Measurements from ENCODE around the gene GBF1.
A peak's percentile ranks its signal among the peaks of the same experiment; 100 is the strongest.

The GBF1 gene

GRCh38 chr10:102245082-102245931, at the start of gene GBF1:
Gene GBF1 (plus strand): TSS chr10:102245532. CDS start chr10:102258939, 13,407 bp downstream.
- DNase-seq, result peak; percentile 100

GRCh38 chr10:102196893-102197292, 48.4 kb upstream of the GBF1 start:
- no peak for DNase-seq

- DNase-seq, result no peak
Observed at GRCh38 chr10:102198027-102198426, 47.3 kb upstream of the GBF1 start.

- DNase-seq, result no peak
Observed at GRCh38 chr10:102200751-102201640, 44.3 kb upstream of the GBF1 start.

- DNase-seq, result no peak
Observed at GRCh38 chr10:102202386-102202785, 42.9 kb upstream of the GBF1 start.

GRCh38 chr10:102208311-102209035, 36.9 kb upstream of the GBF1 start:
- DNase-seq, result no peak

GRCh38 chr10:102211615-102212299, 33.6 kb upstream of the GBF1 start:
- no peak for DNase-seq

GRCh38 chr10:102213599-102213998, 31.7 kb upstream of the GBF1 start:
- peak; percentile 23 to 30 for DNase-seq

- no peak for DNase-seq
Observed at GRCh38 chr10:102219370-102219769, 26.0 kb upstream of the GBF1 start.

GRCh38 chr10:102220612-102221011, 24.7 kb upstream of the GBF1 start:
- DNase-seq, result no peak

- DNase-seq, result no peak
Observed at GRCh38 chr10:102222797-102223196, 22.5 kb upstream of the GBF1 start.

GRCh38 chr10:102225646-102226541, 19.4 kb upstream of the GBF1 start, which contains the start of gene ELOVL3:
Gene ELOVL3 (plus strand): TSS chr10:102226299. CDS start chr10:102226549, 250 bp downstream.
- DNase-seq, result peak; percentile 95 to 96

GRCh38 chr10:102226542-102226870, 18.8 kb upstream of the GBF1 start:
- DNase-seq, result no peak

GRCh38 chr10:102227050-102227449, 18.3 kb upstream of the GBF1 start:
- peak; percentile 55 to 68 for DNase-seq

GRCh38 chr10:102229810-102230263, 15.5 kb upstream of the GBF1 start:
- peak; percentile 83 to 90 for DNase-seq

GRCh38 chr10:102230264-102230860, 15.0 kb upstream of the GBF1 start:
- peak; percentile 34 to 42 for DNase-seq

- peak in 1 of 2 experiments; percentile 42 for DNase-seq
Observed at GRCh38 chr10:102230861-102231356, 14.4 kb upstream of the GBF1 start.

- peak; percentile 84 for DNase-seq
Observed at GRCh38 chr10:102231357-102232318, 13.7 kb upstream of the GBF1 start.

GRCh38 chr10:102233997-102234396, 11.3 kb upstream of the GBF1 start:
- no peak for DNase-seq
